Activated naive CD4-positive, alpha-beta T cell treated with anti-CD3 and anti-CD28 coated beads, Interleukin-2, amount 10 ng/mL, durations not matched to agents 7 days and 5 days (primary cell): Measurements from ENCODE around the gene SCARB1.

Source experiments
- CTCF ChIA-PET: fragments of 350-600 bp; sonication (Branson Sonifier 250); formaldehyde crosslinking; loops from one replicate; lab custom pipeline; 2021; ENCODE audit warnings: antibody characterized with exemption; lab: Charles Lee
- DNase-seq: peaks from one replicate; pipeline ENCODE4 v3.0.0-alpha.2; 2020
- H3K27ac Mint-ChIP-seq: one replicate; pipeline ENCODE4 v1.8.0; 2021; ENCODE audit warnings: mild to moderate bottlenecking, moderate library complexity, mixed read lengths
- H3K27me3 Mint-ChIP-seq: one replicate; pipeline ENCODE4 v1.8.0; 2021; ENCODE audit warnings: mild to moderate bottlenecking, mixed read lengths
- H3K36me3 Mint-ChIP-seq: one replicate; pipeline ENCODE4 v1.8.0; 2021; ENCODE audit warnings: mixed read lengths
- H3K4me1 Mint-ChIP-seq: one replicate; pipeline ENCODE4 v1.8.0; 2021; ENCODE audit warnings: mixed read lengths
- H3K4me3 Mint-ChIP-seq: one replicate; pipeline ENCODE4 v1.8.0; 2021; ENCODE audit warnings: mild to moderate bottlenecking, moderate library complexity, mixed read lengths
- H3K9me3 Mint-ChIP-seq: one replicate; pipeline ENCODE4 v1.8.0; 2021; ENCODE audit warnings: mixed read lengths

The SCARB1 gene

DNA sequence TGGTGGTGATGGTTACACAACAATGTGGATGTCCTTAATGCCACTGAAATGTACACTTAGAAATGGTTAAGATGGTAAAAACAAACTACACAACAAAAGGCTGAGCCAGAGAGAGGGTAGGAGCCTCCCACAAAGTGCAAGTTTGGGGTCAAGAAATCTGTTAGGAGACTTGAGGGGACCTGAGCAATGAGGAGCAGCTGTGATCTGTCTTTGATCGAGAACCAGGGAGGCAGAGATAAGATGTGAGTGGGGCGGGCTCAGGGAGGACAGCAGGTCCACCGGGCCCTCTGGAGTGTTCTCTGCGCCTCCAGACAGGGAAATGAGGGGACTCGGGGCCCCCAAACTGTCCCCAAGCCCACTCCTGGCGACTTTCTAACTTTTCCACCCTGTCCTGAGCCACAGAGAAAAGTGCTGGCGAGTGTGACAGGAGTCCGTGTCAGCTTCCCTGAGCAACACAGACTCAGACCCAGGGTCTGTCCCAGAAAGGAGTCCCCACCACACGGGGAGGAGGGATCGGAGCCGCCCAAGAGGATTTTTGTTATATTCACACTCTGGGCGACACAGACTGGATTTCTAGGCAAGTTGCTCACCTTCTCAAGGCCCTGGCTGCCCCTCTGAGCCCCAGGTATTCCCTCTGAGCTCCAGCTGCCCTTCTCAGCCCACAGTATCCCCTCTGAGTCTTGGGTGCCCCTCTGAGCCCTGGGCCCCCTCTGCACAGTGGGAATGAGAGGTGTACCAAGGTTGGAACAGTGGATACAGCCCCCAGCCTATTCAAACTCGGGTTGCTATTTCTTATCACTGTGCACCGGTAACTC is 11.5 kb upstream of the SCARB1 start:
- H3K9me3 Mint-ChIP-seq: no peaks in the 10 kb centered on the region
- no peak for DNase-seq
- H3K36me3 Mint-ChIP-seq: no peaks in the 10 kb centered on the region
- H3K4me1 Mint-ChIP-seq: no peaks in the 10 kb centered on the region
- CTCF ChIA-PET: interaction anchor here (0.8 kb wide), 1 partner anchor 32 kb away, joined by 3 read pairs; no protein-coding TSS in a partner anchor
- peaks cover 37% of the 10 kb centered on the region for H3K27me3 Mint-ChIP-seq
- H3K4me3 Mint-ChIP-seq: no peak overlapping the region
- no peak overlapping the region for H3K27ac Mint-ChIP-seq

DNA sequence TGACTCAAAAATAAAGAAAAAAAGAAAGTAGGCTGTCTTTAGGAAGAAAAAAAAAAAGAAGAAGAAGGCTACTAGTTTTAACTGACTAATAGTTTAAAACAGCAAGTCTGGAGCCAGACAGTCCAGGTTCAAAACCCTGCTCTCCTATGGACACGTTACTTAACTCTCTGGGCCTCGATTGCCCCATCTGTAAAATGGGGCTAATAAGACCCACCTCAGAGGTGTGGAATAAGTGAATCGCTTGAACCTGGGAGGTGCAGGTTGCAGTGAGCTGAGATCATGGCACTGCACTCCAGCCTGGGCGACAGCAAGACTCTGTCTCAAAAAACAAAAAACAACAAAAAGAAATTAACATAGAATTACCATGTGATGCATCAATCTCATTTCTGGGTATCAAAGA is 10.5 kb upstream of the SCARB1 start:
- Mint-ChIP-seq H3K36me3 (no peaks in the 10 kb centered on the region), H3K4me3 (no peak overlapping the region), H3K27me3 (peaks cover 43% of the 10 kb centered on the region), H3K4me1 (peaks cover 2% of the 10 kb centered on the region), H3K9me3 (no peaks in the 10 kb centered on the region), H3K27ac (no peak overlapping the region)
- CTCF ChIA-PET: no interaction called here
- DNase-seq: no peak

DNA sequence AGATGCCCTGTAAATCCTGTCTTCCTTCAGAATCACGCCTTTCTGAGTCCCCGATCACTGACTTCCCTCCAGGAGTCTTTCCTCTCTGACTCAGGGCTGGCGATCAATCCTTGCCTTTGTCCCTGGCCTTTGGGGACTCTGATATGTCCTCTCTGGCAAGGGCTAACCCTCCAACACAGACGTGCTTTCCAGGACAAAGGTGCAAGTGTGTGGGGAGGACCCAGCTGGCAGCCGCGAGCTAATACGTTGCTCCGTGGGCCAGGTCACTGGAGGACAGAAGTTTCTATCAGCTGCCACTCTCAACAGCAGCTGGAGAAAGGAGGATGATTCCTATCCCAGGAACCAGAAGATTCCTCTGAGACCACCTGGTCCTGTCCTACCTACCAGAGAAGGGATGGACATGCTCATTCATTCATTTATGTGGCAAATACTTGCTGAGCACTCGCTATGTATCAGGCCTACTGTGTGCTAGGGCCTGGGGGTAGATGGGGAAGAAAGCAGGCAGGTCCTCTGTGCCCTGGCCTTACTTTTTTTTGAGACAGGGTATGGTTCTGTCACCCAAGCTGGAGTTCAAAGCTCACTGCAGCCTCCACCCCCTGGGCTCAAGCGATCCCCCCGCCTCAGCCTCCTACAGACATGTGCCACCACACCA is 8.5 kb upstream of the SCARB1 start:
- no peak for DNase-seq
- H3K9me3 Mint-ChIP-seq: no peaks in the 10 kb centered on the region
- peaks cover 10% of the 10 kb centered on the region for H3K4me1 Mint-ChIP-seq
- H3K27ac Mint-ChIP-seq: no peak overlapping the region
- peaks cover 48% of the 10 kb centered on the region for H3K27me3 Mint-ChIP-seq
- no peaks in the 10 kb centered on the region for H3K36me3 Mint-ChIP-seq
- CTCF ChIA-PET: no interaction called here
- no peak overlapping the region for H3K4me3 Mint-ChIP-seq

DNA sequence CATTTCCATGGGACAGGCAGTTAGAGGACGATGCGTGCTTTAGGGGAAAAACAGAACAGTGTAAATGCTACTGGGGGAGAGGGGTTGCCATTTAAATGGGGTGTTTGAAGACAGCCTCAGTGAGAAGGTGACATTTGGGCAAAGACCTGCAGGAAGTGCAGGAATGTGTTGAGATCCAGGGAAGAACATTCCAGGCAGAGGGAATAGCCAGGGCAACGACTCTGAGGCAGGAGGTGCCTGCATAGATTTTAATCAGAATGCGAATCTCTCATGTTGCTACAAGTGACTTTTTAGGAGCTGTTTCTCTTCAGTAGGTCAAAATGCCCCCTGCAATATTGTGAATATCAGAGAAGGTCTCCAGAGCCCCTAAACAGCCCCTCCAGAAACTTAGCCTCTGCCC is 7.6 kb upstream of the SCARB1 start:
- H3K4me1 Mint-ChIP-seq: peaks cover 14% of the 10 kb centered on the region
- CTCF ChIA-PET: no interaction called here

DNA sequence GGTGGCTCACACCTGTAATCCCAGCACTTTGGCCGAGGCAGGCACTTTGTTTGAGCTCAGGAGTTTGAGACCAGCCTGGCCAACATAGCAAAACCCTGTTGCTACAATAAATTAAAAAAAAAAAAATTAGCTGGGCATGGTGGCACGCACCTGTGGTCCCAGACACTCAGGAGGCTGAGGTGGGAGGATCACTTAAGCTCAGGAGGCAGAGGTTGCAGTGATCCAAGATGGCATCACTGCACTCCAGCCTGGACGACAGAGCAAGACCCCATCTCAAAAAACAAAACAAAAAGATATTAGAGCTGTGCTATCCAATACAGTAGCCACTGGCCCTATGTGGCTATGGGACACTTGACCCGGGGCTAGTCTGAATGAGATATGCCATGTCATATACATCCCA is 6.9 kb upstream of the SCARB1 start:
- CTCF ChIA-PET: no interaction called here
- peaks cover 14% of the 10 kb centered on the region for H3K4me1 Mint-ChIP-seq
- H3K9me3 Mint-ChIP-seq: no peaks in the 10 kb centered on the region
- DNase-seq: no peak
- H3K27me3 Mint-ChIP-seq: peaks cover 57% of the 10 kb centered on the region
- no peaks in the 10 kb centered on the region for H3K36me3 Mint-ChIP-seq
- no peak overlapping the region for H3K27ac Mint-ChIP-seq
- no peak overlapping the region for H3K4me3 Mint-ChIP-seq

More for the DNA sequence above, 7.6 kb upstream of the SCARB1 start:
- no peak for DNase-seq
- Mint-ChIP-seq H3K27ac (no peak overlapping the region), H3K27me3 (peaks cover 53% of the 10 kb centered on the region), H3K4me3 (no peak overlapping the region), H3K36me3 (no peaks in the 10 kb centered on the region), H3K9me3 (no peaks in the 10 kb centered on the region)

DNA sequence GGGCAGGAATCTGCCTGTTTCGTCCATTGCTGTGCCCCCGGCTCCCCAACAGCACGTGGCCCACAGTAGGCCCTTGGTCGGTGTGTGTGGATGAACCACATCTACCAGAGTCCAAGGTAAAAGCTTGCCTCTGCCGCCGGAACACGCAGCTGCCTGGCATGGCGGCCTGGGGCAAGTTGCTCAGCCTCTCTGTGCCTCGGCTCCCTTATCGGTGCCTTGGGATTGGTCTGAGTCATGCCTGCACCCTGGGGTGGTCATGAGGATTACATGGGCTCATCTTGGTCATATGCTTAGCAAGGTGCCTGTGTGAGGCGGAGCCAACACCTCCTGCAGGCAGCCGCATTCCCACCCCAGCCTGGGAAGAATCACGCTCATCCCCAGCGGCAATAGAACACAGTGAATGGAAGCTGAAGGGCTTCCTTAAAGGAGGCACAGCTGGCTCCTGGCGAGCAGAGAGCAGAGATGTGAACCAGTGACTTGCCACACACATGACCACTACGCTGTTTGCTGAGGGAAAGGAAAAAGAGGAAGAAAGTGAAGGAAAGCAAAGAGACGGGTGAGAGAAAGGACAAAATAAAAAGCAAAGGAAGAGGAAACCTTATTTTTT is 5.5 kb upstream of the SCARB1 start:
- CTCF ChIA-PET: interaction anchor here (0.6 kb wide), 1 partner anchor 233 kb away, joined by 3 read pairs; no protein-coding TSS in a partner anchor
- no peak for DNase-seq
- H3K9me3 Mint-ChIP-seq: no peaks in the 10 kb centered on the region
- H3K27ac Mint-ChIP-seq: no peak overlapping the region
- H3K4me1 Mint-ChIP-seq: peaks cover 18% of the 10 kb centered on the region
- no peak overlapping the region for H3K4me3 Mint-ChIP-seq
- H3K27me3 Mint-ChIP-seq: peaks cover 49% of the 10 kb centered on the region
- no peaks in the 10 kb centered on the region for H3K36me3 Mint-ChIP-seq

DNA sequence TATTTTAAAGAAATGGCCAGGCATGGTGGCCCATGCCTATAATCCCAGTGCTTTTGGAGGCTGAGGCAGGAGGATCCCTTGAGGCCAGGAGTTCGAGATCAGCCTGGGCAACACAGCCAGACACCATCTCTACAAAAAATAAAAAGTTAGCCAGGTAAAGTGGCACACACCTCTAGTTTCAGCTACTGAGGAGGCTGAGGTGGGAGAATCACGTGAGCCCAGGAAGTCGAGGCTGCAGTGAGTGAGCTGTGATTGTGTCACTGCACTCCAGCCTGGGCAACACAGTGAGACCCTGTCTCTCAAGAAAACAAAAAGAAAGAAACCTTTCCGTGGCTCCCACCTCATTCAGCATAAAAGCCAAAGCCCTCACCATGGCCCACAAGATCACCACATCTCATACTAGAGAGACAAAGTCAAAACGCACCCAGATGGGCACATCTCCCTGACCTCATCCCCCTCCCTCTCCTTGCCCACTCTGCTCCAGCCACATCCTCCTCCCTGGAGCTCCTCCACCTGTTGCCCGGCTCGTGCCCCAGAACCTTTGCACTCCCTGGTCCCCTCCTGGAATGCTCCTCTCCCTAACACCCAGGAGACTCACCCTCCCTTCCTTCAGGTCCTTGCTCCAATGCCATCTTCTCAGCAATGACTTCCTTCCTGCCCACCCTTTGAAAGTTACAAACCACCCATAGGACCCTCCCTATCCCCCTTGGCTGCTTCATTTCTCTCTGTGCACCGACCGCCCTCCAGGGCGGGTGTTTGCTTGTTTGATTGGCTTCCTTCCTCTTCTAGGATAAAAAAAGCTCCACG is 4.8 kb upstream of the SCARB1 start:
- no peak overlapping the region for H3K4me3 Mint-ChIP-seq
- no peaks in the 10 kb centered on the region for H3K36me3 Mint-ChIP-seq
- H3K4me1 Mint-ChIP-seq: peaks cover 21% of the 10 kb centered on the region
- no peak overlapping the region for H3K27ac Mint-ChIP-seq
- H3K9me3 Mint-ChIP-seq: no peaks in the 10 kb centered on the region
- H3K27me3 Mint-ChIP-seq: peaks cover 42% of the 10 kb centered on the region
- DNase-seq: no peak
- CTCF ChIA-PET: no interaction called here

DNA sequence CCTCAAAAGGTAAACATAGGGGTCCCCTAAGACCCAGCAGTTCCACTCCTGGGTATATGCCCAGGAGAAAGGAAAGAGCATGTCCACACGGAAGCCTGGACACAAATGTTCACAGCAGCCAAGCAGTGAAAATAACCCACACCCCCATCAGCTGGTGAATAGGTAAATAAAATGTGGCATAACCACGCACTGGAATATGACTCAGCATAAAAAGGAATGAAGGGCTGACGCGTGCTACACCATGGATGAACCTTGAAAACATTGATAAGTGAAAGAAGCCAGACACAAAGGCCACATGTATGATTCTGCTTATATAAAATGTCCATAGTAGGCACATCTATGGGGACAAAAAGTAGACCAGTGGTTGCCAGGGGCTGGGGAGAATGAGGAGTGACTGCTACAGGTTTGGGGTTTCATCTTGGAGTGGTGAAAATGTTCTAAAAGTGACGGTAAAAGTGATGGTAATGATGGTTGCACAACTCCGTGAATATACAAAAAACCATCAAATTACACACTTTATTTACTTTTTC is 3.8 kb upstream of the SCARB1 start:
- Mint-ChIP-seq H3K36me3 (no peaks in the 10 kb centered on the region), H3K4me1 (peaks cover 27% of the 10 kb centered on the region), H3K9me3 (no peaks in the 10 kb centered on the region), H3K4me3 (no peak overlapping the region), H3K27me3 (peaks cover 46% of the 10 kb centered on the region), H3K27ac (no peak overlapping the region)
- CTCF ChIA-PET: no interaction called here
- DNase-seq: no peak

DNA sequence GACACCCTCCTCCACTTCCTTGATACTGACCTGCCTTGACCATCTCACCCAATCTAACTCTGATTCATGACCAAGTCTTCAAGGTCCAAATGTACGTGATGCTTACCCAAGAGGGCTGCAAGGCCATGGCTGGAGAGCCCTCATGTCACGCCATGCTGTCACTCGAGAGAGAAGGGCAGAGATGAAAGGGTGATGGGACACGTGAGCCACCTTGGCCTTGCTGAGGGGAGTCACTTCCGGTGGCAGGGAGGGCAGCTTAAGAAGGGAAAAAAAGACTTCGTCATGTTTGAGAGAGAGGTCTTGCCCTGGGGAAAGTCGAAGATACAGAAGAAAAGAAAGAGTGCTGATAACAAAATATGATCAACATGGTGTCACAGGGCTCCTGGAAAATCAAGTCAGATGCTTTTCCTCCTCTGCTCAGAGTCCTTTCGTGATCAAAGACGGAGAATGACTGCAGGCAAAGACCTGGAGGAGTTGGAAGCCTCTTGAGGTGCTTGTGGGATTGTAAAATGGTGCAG is 3.3 kb upstream of the SCARB1 start:
- Mint-ChIP-seq H3K4me1 (peaks cover 30% of the 10 kb centered on the region), H3K4me3 (no peak overlapping the region), H3K9me3 (no peaks in the 10 kb centered on the region)

DNA sequence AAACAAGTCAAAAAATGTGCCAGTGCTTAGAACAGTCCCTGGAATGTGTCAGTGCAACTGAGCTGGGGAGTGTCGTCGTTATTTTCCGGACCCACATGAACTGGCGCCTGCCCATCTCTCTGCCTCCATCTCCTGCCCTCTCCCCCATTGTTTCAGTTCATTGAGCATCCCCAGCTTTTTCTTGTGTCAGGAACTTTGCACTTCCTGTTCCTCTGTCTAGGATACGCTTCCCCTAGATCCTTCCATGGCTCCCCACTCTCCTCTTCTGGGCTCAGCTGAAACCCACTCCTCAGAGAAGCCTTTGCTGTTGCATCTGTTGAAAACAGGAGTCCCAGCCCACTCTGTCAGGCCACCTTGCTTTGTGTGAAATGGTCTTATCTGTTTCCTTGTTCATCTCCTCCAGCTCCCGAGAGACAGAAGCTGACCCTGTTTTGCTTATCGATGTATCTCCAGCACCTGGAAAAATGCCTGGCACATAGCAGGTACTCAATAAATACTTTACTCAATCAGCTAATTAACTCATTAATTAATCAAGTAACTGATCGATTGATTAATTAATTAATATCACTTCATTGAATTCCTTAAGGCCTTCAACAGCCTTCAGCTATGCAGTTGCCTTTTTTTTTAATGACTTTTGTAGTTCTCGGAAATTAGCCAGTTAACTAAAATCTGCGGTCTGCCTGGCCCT is 2.7 kb upstream of the SCARB1 start:
- DNase-seq: no peak
- Mint-ChIP-seq H3K4me3 (peak overlapping the region; percentile 6), H3K27ac (no peak overlapping the region), H3K36me3 (no peaks in the 10 kb centered on the region), H3K27me3 (peaks cover 50% of the 10 kb centered on the region), H3K4me1 (peaks cover 30% of the 10 kb centered on the region), H3K9me3 (no peaks in the 10 kb centered on the region)
- CTCF ChIA-PET: no interaction called here

More for the DNA sequence above, 3.3 kb upstream of the SCARB1 start:
- no peaks in the 10 kb centered on the region for H3K36me3 Mint-ChIP-seq
- CTCF ChIA-PET: no interaction called here
- no peak for DNase-seq
- H3K27me3 Mint-ChIP-seq: peaks cover 50% of the 10 kb centered on the region
- no peak overlapping the region for H3K27ac Mint-ChIP-seq

DNA sequence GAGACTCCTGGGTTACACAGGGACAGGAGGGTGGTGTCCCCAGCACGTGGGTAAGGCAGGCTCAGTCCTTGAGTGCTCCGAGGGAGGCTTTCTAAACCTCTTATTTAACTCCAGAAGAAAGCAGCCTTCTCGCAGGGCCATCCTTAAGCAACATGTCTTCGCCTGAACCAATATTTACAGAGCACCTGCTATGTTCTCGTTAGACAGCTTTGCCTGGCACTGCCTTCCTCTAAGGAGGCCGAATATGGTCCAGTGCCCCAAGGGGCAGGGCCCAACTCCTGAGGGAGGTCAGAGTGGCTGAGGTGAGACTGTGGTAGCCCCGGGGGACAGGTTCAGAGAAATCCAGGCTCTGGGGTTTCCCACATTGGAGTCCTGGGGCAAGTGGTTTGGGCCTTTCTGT is 2.1 kb upstream of the SCARB1 start:
- Mint-ChIP-seq H3K9me3 (no peaks in the 10 kb centered on the region), H3K36me3 (no peaks in the 10 kb centered on the region), H3K4me3 (no peak overlapping the region), H3K4me1 (peaks cover 30% of the 10 kb centered on the region), H3K27ac (no peak overlapping the region), H3K27me3 (peaks cover 44% of the 10 kb centered on the region)
- DNase-seq: no peak
- CTCF ChIA-PET: no interaction called here

DNA sequence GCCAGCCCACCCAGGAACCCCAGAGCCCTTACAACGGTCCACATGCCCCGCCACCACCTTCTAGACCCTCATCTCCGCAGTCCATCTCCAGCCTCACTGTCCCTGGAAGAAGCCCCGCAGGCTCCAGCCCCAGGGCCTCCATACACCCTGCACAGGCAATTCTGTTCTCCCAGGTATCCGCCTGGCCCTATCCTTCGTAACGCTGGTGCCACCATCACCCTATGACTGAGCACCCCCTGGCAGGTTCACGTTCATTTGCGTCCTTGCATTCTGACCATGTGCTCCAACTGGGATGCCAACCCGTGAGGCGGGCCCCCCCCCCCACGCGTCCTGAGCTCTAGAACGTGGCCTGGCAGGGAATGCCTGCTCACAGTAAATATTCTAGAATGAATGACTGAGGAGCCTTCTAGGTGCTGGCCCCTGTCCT is 675 bp upstream of the SCARB1 start:
- Mint-ChIP-seq H3K27ac (peak overlapping the region; percentile 87), H3K4me1 (peaks cover 29% of the 10 kb centered on the region), H3K36me3 (no peaks in the 10 kb centered on the region), H3K27me3 (peaks cover 32% of the 10 kb centered on the region), H3K4me3 (peak overlapping the region; percentile 74), H3K9me3 (no peaks in the 10 kb centered on the region)
- DNase-seq: no peak
- CTCF ChIA-PET: no interaction called here

DNA sequence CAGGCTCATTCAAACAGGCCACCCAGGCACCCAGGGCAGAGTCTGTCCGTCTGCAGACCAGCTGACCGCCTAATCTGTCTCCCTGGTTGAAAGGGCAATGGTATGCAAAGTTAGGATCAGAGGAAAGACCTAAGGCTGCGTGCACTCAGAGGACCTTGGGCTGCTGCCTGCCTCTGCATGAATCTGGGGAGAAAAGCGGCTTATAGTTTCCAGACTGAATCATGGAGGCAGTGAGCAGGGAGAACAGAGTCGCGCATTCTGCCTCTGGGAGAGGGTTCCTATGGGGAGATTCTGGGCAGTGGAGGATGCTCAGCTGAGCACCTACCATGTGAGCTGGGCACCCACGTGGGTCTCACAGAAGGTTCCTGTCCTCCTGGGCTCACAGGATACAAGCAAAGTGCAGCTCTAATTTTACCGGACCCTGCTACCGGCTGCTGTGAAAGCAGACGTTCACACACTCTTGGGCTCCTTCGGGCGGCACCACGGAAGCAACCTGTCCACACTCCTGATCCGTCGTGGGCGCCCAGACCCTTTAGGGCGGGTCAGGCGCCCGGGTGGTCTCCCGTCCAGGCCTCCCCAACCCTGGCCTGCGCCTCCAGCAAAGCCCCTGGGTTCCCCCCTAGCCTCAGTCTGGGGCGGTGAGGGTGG is 772 bp downstream of the SCARB1 start:
- peaks cover 20% of the 10 kb centered on the region for H3K4me1 Mint-ChIP-seq
- CTCF ChIA-PET: interaction anchor here (1.4 kb wide), 1 partner anchor 78 kb away, joined by 5 read pairs; no protein-coding TSS in a partner anchor
- DNase-seq: peak; percentile 45

More for the DNA sequence above, 772 bp downstream of the SCARB1 start:
- peak overlapping the region; percentile 24 for H3K27ac Mint-ChIP-seq
- no peaks in the 10 kb centered on the region for H3K9me3 Mint-ChIP-seq
- no peaks in the 10 kb centered on the region for H3K36me3 Mint-ChIP-seq
- H3K27me3 Mint-ChIP-seq: peaks cover 20% of the 10 kb centered on the region
- H3K4me3 Mint-ChIP-seq: peak overlapping the region; percentile 74
